GM12874 (cell line): ENCODE data around the gene RAB18.

Experiments
- CTCF ChIP-seq: IDR thresholded peaks from 2 replicates; pipeline ENCODE4 v1.5.1; 2011; ENCODE audit warnings: low read depth, mild to moderate bottlenecking, control low read depth, low read length, moderate library complexity; ENCODE audit not compliant: insufficient read depth

Gene RAB18

GRCh38 chr10:27504007-27504807 is at the start of gene RAB18:
RAB18 (plus strand) TSS chr10:27504304; CDS start chr10:27504370, 66 bp downstream.
- no peak for TF ChIP-seq CTCF

- TF ChIP-seq CTCF, result no peak
Measured at GRCh38 chr10:27454837-27455236, 49.3 kb upstream of the RAB18 start.

GRCh38 chr10:27457261-27457945 is 46.7 kb upstream of the RAB18 start:
- no peak for TF ChIP-seq CTCF

GRCh38 chr10:27457966-27458365 is 46.1 kb upstream of the RAB18 start:
- no peak for TF ChIP-seq CTCF

GRCh38 chr10:27461312-27461711 is 42.8 kb upstream of the RAB18 start:
- TF ChIP-seq CTCF, result no peak

- no peak for TF ChIP-seq CTCF
Measured at GRCh38 chr10:27463961-27464360, 40.1 kb upstream of the RAB18 start.

GRCh38 chr10:27464993-27465392 is 39.1 kb upstream of the RAB18 start:
- no peak for TF ChIP-seq CTCF
